ENCODE data around the gene CMSS1. TPM values are rescaled to one million over a fixed set of nuclear protein-coding genes. Genes with fewer than 3 reads are reported as not detected.

Gene CMSS1
- total and polyA plus RNA-seq, 4 donors = 3.8 to 19.5 (median 7.5) TPM

DNA sequence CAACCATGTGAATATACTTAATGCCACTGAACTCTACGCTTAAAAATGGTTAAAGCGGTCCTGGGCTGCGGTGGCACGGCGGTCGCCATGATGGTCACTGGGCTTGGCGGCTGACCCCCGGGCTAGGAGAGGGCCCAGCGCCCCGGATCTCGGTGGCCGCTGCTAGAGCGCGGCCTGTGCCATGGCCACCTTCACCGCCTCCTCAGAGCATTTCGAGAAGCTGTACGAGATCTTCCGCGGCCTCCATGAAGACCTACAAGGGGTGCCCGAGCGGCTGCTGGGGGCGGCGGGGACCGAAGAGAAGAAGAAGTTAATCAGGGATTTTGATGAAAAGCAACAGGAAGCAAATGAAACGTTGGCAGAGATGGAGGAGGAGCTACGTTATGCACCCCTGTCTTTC is 407.5 kb downstream of the CMSS1 start:
- H3K27ac ChIP-seq (ENCODE audit: low read depth in 1 of 2, low read length in 2 of 2) = no peak overlapping the region
- peaks cover 0 to 2% (median 0%) of the 10 kb centered on the region in 4 donors for H3K9me3 ChIP-seq (ENCODE audit: control insufficient read depth in 4 of 4, low read length in 3 of 4)
- no peaks in the 10 kb centered on the region for H3K27me3 ChIP-seq (ENCODE audit: control insufficient read depth in 4 of 4, insufficient read depth in 4 of 4, low read length in 3 of 4)
- no peak overlapping the region for H3K4me3 ChIP-seq (ENCODE audit: low read depth in 1 of 3, low read length in 3 of 3)
- no peaks in the 10 kb centered on the region for H3K36me3 ChIP-seq (ENCODE audit: control insufficient read depth in 4 of 4, insufficient read depth in 3 of 4, low read depth in 1 of 4, low read length in 3 of 4)
- TF ChIP-seq EGR1 (IDR thresholded peaks at IDR 0.05; ENCODE audit: low read depth in 2 of 2) (no peak), TAF1 (conservative IDR thresholded peaks at IDR 0.05) (no peak), JUND (IDR thresholded peaks at IDR 0.05) (no peak), FOXA1 (IDR thresholded peaks at IDR 0.05) (no peak), HNF4G (IDR thresholded peaks at IDR 0.05) (no peak), NR2F2 (IDR thresholded peaks at IDR 0.05) (no peak), SP1 (IDR thresholded peaks at IDR 0.05) (no peak), GABPA (IDR thresholded peaks at IDR 0.05 in 1 of 2, conservative IDR thresholded peaks at IDR 0.05 in 1 of 2) (no peak)
- TF ChIP-seq, protein P1, sequence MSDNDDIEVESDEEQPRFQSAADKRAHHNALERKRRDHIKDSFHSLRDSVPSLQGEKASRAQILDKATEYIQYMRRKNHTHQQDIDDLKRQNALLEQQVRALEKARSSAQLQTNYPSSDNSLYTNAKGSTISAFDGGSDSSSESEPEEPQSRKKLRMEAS (IDR thresholded peaks at IDR 0.05) = no peak
- TF ChIP-seq, protein P2, sequence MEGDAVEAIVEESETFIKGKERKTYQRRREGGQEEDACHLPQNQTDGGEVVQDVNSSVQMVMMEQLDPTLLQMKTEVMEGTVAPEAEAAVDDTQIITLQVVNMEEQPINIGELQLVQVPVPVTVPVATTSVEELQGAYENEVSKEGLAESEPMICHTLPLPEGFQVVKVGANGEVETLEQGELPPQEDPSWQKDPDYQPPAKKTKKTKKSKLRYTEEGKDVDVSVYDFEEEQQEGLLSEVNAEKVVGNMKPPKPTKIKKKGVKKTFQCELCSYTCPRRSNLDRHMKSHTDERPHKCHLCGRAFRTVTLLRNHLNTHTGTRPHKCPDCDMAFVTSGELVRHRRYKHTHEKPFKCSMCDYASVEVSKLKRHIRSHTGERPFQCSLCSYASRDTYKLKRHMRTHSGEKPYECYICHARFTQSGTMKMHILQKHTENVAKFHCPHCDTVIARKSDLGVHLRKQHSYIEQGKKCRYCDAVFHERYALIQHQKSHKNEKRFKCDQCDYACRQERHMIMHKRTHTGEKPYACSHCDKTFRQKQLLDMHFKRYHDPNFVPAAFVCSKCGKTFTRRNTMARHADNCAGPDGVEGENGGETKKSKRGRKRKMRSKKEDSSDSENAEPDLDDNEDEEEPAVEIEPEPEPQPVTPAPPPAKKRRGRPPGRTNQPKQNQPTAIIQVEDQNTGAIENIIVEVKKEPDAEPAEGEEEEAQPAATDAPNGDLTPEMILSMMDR (IDR thresholded peaks at IDR 0.05; ENCODE audit: low read depth, low read length, missing input control) = no peak
- TF ChIP-seq, protein P3, sequence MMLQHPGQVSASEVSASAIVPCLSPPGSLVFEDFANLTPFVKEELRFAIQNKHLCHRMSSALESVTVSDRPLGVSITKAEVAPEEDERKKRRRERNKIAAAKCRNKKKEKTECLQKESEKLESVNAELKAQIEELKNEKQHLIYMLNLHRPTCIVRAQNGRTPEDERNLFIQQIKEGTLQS (IDR thresholded peaks at IDR 0.05) = no peak
- TF ChIP-seq, protein P4, sequence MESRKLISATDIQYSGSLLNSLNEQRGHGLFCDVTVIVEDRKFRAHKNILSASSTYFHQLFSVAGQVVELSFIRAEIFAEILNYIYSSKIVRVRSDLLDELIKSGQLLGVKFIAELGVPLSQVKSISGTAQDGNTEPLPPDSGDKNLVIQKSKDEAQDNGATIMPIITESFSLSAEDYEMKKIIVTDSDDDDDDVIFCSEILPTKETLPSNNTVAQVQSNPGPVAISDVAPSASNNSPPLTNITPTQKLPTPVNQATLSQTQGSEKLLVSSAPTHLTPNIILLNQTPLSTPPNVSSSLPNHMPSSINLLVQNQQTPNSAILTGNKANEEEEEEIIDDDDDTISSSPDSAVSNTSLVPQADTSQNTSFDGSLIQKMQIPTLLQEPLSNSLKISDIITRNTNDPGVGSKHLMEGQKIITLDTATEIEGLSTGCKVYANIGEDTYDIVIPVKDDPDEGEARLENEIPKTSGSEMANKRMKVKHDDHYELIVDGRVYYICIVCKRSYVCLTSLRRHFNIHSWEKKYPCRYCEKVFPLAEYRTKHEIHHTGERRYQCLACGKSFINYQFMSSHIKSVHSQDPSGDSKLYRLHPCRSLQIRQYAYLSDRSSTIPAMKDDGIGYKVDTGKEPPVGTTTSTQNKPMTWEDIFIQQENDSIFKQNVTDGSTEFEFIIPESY (IDR thresholded peaks at IDR 0.05) = no peak
- DNase-seq (ENCODE audit: low spot score) = no peak
- no peak overlapping the region for H3K9ac ChIP-seq (ENCODE audit: low read depth in 1 of 2, low read length in 2 of 2)
- WGBS = 97% methylated on average over 26 of the region's 26 CpGs
- H3K4me1 ChIP-seq (ENCODE audit: control insufficient read depth in 4 of 4, insufficient read depth in 4 of 4, low read length in 3 of 4) = no peaks in the 10 kb centered on the region

DNA sequence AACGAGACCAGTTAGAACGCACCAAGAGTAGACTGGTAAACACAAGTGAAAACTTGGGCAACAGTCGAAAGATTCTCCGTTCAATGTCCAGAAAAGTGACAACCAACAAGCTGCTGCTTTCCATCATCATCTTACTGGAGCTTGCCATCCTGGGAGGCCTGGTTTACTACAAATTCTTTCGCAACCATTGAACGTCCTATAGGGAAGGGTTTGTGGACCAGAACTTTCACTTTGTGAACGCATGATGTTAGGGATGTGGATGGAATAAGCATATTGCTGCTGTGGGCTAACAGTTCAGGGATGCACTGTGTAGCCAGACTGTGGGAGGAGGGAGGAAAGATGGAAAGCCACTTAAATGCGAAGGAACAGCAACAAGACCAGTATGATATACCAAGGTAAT is 408.2 kb downstream of the CMSS1 start:
- TF ChIP-seq, protein P1 (IDR thresholded peaks at IDR 0.05) = no peak
- TF ChIP-seq SP1 (IDR thresholded peaks at IDR 0.05) (no peak), JUND (IDR thresholded peaks at IDR 0.05) (no peak), RXRA (IDR thresholded peaks at IDR 0.05) (no peak), TAF1 (conservative IDR thresholded peaks at IDR 0.05) (no peak), NR2F2 (IDR thresholded peaks at IDR 0.05) (no peak), YY1 (IDR thresholded peaks at IDR 0.05) (no peak), HNF4A (conservative IDR thresholded peaks at IDR 0.05) (no peak), FOXA2 (IDR thresholded peaks at IDR 0.05) (no peak), GABPA (IDR thresholded peaks at IDR 0.05 in 1 of 2, conservative IDR thresholded peaks at IDR 0.05 in 1 of 2) (no peak), EGR1 (IDR thresholded peaks at IDR 0.05; ENCODE audit: low read depth in 2 of 2) (no peak), RAD21 (IDR thresholded peaks at IDR 0.05) (no peak)
- TF ChIP-seq, protein P2 (IDR thresholded peaks at IDR 0.05; ENCODE audit: low read depth, low read length, missing input control) = no peak
- TF ChIP-seq, protein P5, sequence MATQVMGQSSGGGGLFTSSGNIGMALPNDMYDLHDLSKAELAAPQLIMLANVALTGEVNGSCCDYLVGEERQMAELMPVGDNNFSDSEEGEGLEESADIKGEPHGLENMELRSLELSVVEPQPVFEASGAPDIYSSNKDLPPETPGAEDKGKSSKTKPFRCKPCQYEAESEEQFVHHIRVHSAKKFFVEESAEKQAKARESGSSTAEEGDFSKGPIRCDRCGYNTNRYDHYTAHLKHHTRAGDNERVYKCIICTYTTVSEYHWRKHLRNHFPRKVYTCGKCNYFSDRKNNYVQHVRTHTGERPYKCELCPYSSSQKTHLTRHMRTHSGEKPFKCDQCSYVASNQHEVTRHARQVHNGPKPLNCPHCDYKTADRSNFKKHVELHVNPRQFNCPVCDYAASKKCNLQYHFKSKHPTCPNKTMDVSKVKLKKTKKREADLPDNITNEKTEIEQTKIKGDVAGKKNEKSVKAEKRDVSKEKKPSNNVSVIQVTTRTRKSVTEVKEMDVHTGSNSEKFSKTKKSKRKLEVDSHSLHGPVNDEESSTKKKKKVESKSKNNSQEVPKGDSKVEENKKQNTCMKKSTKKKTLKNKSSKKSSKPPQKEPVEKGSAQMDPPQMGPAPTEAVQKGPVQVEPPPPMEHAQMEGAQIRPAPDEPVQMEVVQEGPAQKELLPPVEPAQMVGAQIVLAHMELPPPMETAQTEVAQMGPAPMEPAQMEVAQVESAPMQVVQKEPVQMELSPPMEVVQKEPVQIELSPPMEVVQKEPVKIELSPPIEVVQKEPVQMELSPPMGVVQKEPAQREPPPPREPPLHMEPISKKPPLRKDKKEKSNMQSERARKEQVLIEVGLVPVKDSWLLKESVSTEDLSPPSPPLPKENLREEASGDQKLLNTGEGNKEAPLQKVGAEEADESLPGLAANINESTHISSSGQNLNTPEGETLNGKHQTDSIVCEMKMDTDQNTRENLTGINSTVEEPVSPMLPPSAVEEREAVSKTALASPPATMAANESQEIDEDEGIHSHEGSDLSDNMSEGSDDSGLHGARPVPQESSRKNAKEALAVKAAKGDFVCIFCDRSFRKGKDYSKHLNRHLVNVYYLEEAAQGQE (IDR thresholded peaks at IDR 0.05) = no peak
- TF ChIP-seq, protein P3 (IDR thresholded peaks at IDR 0.05) = no peak
- TF ChIP-seq, protein P4 (IDR thresholded peaks at IDR 0.05) = no peak
- no peak for DNase-seq (ENCODE audit: low spot score)
- WGBS = 92% methylated on average over 8 of the region's 8 CpGs
- Histone ChIP-seq H3K27ac (ENCODE audit: low read depth in 1 of 2, low read length in 2 of 2) (no peak overlapping the region), H3K36me3 (ENCODE audit: control insufficient read depth in 4 of 4, insufficient read depth in 3 of 4, low read depth in 1 of 4, low read length in 3 of 4) (no peaks in the 10 kb centered on the region), H3K27me3 (ENCODE audit: control insufficient read depth in 4 of 4, insufficient read depth in 4 of 4, low read length in 3 of 4) (no peaks in the 10 kb centered on the region), H3K4me3 (ENCODE audit: low read depth in 1 of 3, low read length in 3 of 3) (no peak overlapping the region), H3K9me3 (ENCODE audit: control insufficient read depth in 4 of 4, low read length in 3 of 4) (no peaks in the 10 kb centered on the region), H3K4me1 (ENCODE audit: control insufficient read depth in 4 of 4, insufficient read depth in 4 of 4, low read length in 3 of 4) (no peaks in the 10 kb centered on the region), H3K9ac (ENCODE audit: low read depth in 1 of 2, low read length in 2 of 2) (no peak overlapping the region)
